ENCODE measurements around the gene NFU1.

DNA sequence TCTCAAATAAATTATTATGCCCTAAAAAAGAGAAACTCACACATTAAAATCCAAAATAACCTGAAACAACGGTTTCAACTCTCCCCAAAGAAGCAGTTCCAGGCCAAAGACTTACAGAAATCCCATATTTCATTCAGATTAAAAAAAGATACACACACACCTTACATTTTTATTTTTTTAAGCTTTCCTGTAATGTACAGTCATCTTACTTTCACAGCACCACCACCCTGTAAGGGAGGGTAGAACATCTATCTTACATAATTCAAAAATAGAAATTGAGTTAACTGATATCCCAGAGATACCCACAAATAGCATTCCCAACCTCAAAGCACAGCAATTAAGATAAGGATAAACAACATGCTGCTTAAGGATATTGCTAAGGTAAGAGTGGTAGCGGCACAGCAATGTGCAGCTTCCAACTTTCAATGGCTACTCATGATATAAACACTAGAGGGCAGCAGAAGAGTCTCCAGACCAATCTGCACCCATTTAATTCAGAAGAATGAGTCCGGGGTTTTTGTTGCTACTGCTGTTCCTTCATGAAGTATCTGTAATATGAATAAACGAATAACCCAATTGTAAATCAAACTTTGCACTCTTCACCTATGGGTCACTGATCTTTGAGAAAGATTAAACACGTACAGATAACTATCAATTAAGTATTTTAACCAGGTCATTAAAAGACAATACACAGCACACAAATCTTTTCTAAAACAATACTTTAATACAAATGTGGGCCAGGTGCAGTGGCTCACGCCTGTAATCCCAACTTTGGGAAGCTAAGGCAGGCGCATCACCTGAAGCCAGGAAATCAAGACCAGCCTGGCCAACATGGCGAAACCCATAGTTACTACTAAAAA lies 61.5 kb downstream of the NFU1 start:
- no peak for TF ChIP-seq EZH2 (IDR thresholded peaks at IDR 0.05; ENCODE audit: borderline replicate concordance, low read depth, low read length, severe bottlenecking)
- TF ChIP-seq, protein P1, sequence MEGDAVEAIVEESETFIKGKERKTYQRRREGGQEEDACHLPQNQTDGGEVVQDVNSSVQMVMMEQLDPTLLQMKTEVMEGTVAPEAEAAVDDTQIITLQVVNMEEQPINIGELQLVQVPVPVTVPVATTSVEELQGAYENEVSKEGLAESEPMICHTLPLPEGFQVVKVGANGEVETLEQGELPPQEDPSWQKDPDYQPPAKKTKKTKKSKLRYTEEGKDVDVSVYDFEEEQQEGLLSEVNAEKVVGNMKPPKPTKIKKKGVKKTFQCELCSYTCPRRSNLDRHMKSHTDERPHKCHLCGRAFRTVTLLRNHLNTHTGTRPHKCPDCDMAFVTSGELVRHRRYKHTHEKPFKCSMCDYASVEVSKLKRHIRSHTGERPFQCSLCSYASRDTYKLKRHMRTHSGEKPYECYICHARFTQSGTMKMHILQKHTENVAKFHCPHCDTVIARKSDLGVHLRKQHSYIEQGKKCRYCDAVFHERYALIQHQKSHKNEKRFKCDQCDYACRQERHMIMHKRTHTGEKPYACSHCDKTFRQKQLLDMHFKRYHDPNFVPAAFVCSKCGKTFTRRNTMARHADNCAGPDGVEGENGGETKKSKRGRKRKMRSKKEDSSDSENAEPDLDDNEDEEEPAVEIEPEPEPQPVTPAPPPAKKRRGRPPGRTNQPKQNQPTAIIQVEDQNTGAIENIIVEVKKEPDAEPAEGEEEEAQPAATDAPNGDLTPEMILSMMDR (IDR thresholded peaks at IDR 0.05; ENCODE audit: borderline replicate concordance, extremely low read depth, low read length, poor library complexity, severe bottlenecking), result peak; percentile 80
